Left ventricle myocardium inferior (tissue), 1 donor: Measurements from ENCODE around the gene KISS1. TPM values are rescaled to one million over a fixed set of nuclear protein-coding genes. Genes with fewer than 3 reads are reported as not detected.

Source experiments
- DNase-seq: peaks from one replicate; pipeline ENCODE4 v3.0.0-alpha.2; 2020
- H3K27ac ChIP-seq: fragments of 200-600 bp; replicated peaks from 2 replicates; pipeline ENCODE4 v1.8.0; 2021
- H3K27me3 ChIP-seq: fragments of 200-600 bp; 2 replicates; pipeline ENCODE4 v1.8.0; 2021; ENCODE audit warnings: low read depth
- H3K36me3 ChIP-seq: fragments of 200-600 bp; 2 replicates; pipeline ENCODE4 v1.8.0; 2021
- H3K4me1 ChIP-seq: fragments of 200-600 bp; 2 replicates; pipeline ENCODE4 v1.8.0; 2021
- H3K4me3 ChIP-seq: fragments of 200-600 bp; 2 replicates; pipeline ENCODE4 v1.8.0; 2021; ENCODE audit warnings: mild to moderate bottlenecking, moderate library complexity
- H3K9me3 ChIP-seq: fragments of 200-600 bp; replicated peaks from 2 replicates; pipeline ENCODE4 v1.8.0; 2021
- intact Hi-C: fragments of 100-400 bp; cut with micrococcal nuclease; formaldehyde crosslinking; loops from one replicate; pipeline ENCODE4 v1.11.0; 2022
- total RNA-seq: library from RNA; stranded (reverse); fragmentation: NEBNext Ultra II Directional; extraction: Animal tissue kit (Norgen Biotek cat#: 25700); gene quantifications from one replicate; pipeline ENCODE4 v1.2.1, GENCODE V29; 2021
- TF ChIP-seq, protein P1 (sequence below): fragments of 200-600 bp; IDR thresholded peaks from 2 replicates; pipeline ENCODE4 v1.8.0; 2021; ENCODE audit warnings: antibody characterized with exemption, mild to moderate bottlenecking, borderline replicate concordance
- donor health status: DM: no; HTN: yes; CAD: no; lungs with severe emphysema.

Gene KISS1
- total RNA-seq, 1 donor from 2014 or later = not detected

GRCh38 chr1:204177133-204177532, 19.2 kb downstream of the KISS1 start:
- no peaks in the 10 kb centered on the region for H3K36me3 ChIP-seq
- no peak overlapping the region for H3K27ac ChIP-seq
- no peak for DNase-seq
- H3K9me3 ChIP-seq = no peaks in the 10 kb centered on the region
- H3K4me1 ChIP-seq = no peaks in the 10 kb centered on the region
- H3K27me3 ChIP-seq = peaks cover 59% of the 10 kb centered on the region
- no peak overlapping the region for H3K4me3 ChIP-seq
- TF ChIP-seq, protein P1, sequence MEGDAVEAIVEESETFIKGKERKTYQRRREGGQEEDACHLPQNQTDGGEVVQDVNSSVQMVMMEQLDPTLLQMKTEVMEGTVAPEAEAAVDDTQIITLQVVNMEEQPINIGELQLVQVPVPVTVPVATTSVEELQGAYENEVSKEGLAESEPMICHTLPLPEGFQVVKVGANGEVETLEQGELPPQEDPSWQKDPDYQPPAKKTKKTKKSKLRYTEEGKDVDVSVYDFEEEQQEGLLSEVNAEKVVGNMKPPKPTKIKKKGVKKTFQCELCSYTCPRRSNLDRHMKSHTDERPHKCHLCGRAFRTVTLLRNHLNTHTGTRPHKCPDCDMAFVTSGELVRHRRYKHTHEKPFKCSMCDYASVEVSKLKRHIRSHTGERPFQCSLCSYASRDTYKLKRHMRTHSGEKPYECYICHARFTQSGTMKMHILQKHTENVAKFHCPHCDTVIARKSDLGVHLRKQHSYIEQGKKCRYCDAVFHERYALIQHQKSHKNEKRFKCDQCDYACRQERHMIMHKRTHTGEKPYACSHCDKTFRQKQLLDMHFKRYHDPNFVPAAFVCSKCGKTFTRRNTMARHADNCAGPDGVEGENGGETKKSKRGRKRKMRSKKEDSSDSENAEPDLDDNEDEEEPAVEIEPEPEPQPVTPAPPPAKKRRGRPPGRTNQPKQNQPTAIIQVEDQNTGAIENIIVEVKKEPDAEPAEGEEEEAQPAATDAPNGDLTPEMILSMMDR = no peak
- intact Hi-C loops = no loop called here

DNA sequence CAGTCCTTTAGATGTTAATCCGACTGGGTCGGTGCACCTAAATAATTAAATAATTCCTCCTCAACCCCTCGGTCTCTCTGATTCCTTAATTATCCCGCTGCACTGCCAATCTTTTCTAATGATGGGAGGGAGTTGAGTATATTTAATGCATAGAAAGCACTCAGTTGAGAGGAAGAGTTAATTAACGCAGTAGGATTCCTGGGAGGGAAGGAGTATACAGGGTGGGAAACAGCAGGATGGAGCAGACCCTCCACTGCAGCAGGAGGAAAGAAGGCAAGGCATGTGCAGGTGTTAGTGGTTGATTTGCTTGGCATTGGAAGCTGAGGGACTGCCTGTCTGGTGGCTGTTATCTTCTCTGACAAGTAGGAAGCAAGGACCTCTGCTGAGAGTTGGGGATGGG, 20.2 kb downstream of the KISS1 start:
- no peak overlapping the region for H3K27ac ChIP-seq
- no peak for DNase-seq
- no peaks in the 10 kb centered on the region for H3K4me1 ChIP-seq
- no peak overlapping the region for H3K4me3 ChIP-seq
- no peaks in the 10 kb centered on the region for H3K9me3 ChIP-seq
- H3K36me3 ChIP-seq = no peaks in the 10 kb centered on the region
- intact Hi-C loops = no loop called here
- peaks cover 59% of the 10 kb centered on the region for H3K27me3 ChIP-seq
- TF ChIP-seq, protein P1 = no peak

GRCh38 chr1:204174958-204175357, 21.3 kb downstream of the KISS1 start:
- H3K36me3 ChIP-seq = no peaks in the 10 kb centered on the region

DNA sequence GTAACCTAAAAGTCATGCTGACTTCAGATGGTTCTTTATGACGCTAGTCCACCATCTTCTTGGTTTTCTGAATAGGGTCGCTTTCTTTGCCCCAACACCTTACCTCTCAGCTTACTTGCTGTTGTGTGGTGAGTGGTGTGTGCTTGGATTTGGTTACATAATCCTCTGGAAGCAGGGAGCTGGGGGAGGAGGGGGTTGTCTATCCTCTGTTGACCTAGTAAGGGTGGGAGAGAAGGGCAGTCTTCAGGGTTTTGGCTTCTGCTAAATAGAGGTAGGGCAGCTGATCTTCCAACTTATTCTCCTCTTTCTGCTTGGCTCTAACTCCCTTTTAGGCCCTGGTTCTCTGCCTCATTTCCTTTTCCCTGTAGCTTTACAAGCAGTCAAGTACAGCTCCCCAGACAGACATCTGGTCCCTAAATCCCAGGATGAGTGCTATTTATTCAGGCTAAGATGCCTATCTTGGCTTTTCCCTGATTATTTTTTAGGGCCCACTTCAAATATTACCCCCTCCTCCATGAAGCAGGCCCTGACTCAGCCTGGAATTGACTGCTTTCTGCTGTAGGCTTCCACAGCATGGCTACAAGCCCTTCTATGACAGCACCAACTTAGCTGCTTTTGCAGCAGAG, 23.8 kb downstream of the KISS1 start:
- TF ChIP-seq, protein P1 = no peak
- Histone ChIP-seq H3K27me3 (peaks cover 39% of the 10 kb centered on the region), H3K9me3 (peaks cover 29% of the 10 kb centered on the region), H3K4me3 (no peak overlapping the region), H3K4me1 (no peaks in the 10 kb centered on the region), H3K27ac (no peak overlapping the region), H3K36me3 (no peaks in the 10 kb centered on the region)
- intact Hi-C loops = no loop called here
- no peak for DNase-seq

More at GRCh38 chr1:204174958-204175357, 21.3 kb downstream of the KISS1 start:
- TF ChIP-seq, protein P1 = no peak
- H3K9me3 ChIP-seq = peaks cover 10% of the 10 kb centered on the region
- no peak overlapping the region for H3K4me3 ChIP-seq
- H3K27ac ChIP-seq = no peak overlapping the region
- no peaks in the 10 kb centered on the region for H3K4me1 ChIP-seq
- peaks cover 59% of the 10 kb centered on the region for H3K27me3 ChIP-seq
- no peak for DNase-seq
- intact Hi-C loops = no loop called here

DNA sequence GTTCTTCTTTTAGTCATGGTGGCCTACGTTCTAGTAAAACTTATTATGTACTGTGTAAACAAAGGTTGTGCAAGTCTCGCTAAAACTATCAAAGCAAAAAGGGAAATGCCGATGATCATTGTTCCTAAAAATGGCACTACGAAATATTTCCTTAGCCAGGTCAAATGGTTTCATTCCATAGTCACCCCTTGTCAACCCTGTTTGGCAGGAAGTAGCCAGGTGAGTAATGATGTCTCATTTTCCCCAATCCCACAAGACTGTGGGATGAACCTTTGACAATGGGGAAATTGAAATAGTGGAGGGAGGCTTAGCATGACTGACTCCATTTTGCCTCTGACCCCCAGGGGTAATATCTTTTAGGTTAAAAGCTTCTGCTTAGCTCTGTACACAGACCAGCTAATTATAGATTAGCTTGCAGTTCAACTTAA, 24.5 kb downstream of the KISS1 start:
- no peak overlapping the region for H3K4me3 ChIP-seq
- TF ChIP-seq, protein P1 = no peak
- peaks cover 36% of the 10 kb centered on the region for H3K27me3 ChIP-seq
- no peak for DNase-seq
- intact Hi-C loops = no loop called here
- H3K4me1 ChIP-seq = no peaks in the 10 kb centered on the region
- no peak overlapping the region for H3K27ac ChIP-seq
- peaks cover 29% of the 10 kb centered on the region for H3K9me3 ChIP-seq
- no peaks in the 10 kb centered on the region for H3K36me3 ChIP-seq
